Activated CD8-positive, alpha-beta memory T cell treated with anti-CD3 and anti-CD28 coated beads, Interleukin-2, amount 10 ng/mL, durations not matched to agents 7 days and 5 days (primary cell): Measurements from ENCODE around the gene IL17RE. TPM values are rescaled to one million over a fixed set of nuclear protein-coding genes. Genes with fewer than 3 reads are reported as not detected.
"Not testable (repeated sequence)": the region's sequence is repeated elsewhere in the genome, so short reads cannot be mapped to it uniquely, and the experiment has no call there.

Experiments used
- ATAC-seq: fragments of 150-1000 bp; cut with Tn5 transposase; one replicate; pipeline ENCODE4 v1.10.0; 2021; ENCODE audit warnings: moderate library complexity
- CTCF ChIA-PET: fragments of 350-600 bp; sonication (Branson Sonifier 250); formaldehyde crosslinking; loops from one replicate; lab custom pipeline; 2021; ENCODE audit warnings: antibody characterized with exemption; lab: Charles Lee
- DNase-seq: peaks from one replicate; pipeline ENCODE4 v3.0.0-alpha.2; 2020
- H3K27ac Mint-ChIP-seq: one replicate; pipeline ENCODE4 v1.8.0; 2021; ENCODE audit warnings: mild to moderate bottlenecking, mixed read lengths
- H3K27me3 Mint-ChIP-seq: one replicate; pipeline ENCODE4 v1.8.0; 2021; ENCODE audit warnings: mixed read lengths
- H3K36me3 Mint-ChIP-seq: one replicate; pipeline ENCODE4 v1.8.0; 2021; ENCODE audit warnings: mild to moderate bottlenecking, mixed read lengths
- H3K4me1 Mint-ChIP-seq: one replicate; pipeline ENCODE4 v1.8.0; 2021; ENCODE audit warnings: mixed read lengths
- H3K4me3 Mint-ChIP-seq: one replicate; pipeline ENCODE4 v1.8.0; 2021; ENCODE audit warnings: mild to moderate bottlenecking, moderate library complexity, mixed read lengths
- H3K9me3 Mint-ChIP-seq: one replicate; pipeline ENCODE4 v1.8.0; 2022; ENCODE audit warnings: low read depth, mixed read lengths
- total RNA-seq, 2 experiments: library from RNA; stranded (reverse); gene quantifications; one replicate each; pipeline ENCODE4 v1.2.3, GENCODE V29; 2021

IL17RE gene
- total RNA-seq, 2 experiments from 2014 or later: 0.68 to 1.9 TPM

GRCh38 chr3:9867106-9867505 lies 35.5 kb upstream of the IL17RE start:
- CTCF ChIA-PET: no interaction called here
- H3K4me3 Mint-ChIP-seq: no peak overlapping the region
- H3K9me3 Mint-ChIP-seq: no peaks in the 10 kb centered on the region
- H3K36me3 Mint-ChIP-seq: no peaks in the 10 kb centered on the region
- peaks cover 6% of the 10 kb centered on the region for H3K27me3 Mint-ChIP-seq
- H3K27ac Mint-ChIP-seq: no peak overlapping the region
- DNase-seq: no peak
- ATAC-seq: no peak
- H3K4me1 Mint-ChIP-seq: peaks cover 1% of the 10 kb centered on the region

- CTCF ChIA-PET: no interaction called here
- DNase-seq: no peak
- Mint-ChIP-seq H3K27ac (no peak overlapping the region), H3K36me3 (no peaks in the 10 kb centered on the region), H3K4me1 (no peaks in the 10 kb centered on the region), H3K27me3 (no peaks in the 10 kb centered on the region), H3K9me3 (no peaks in the 10 kb centered on the region), H3K4me3 (no peak overlapping the region)
- no peak for ATAC-seq
Measured at GRCh38 chr3:9869955-9870354, 32.7 kb upstream of the IL17RE start.

GRCh38 chr3:9870978-9871377 lies 31.7 kb upstream of the IL17RE start:
- CTCF ChIA-PET: no interaction called here
- no peaks in the 10 kb centered on the region for H3K9me3 Mint-ChIP-seq

GRCh38 chr3:9872067-9872466 lies 30.6 kb upstream of the IL17RE start:
- H3K27me3 Mint-ChIP-seq, ATAC-seq, H3K4me1 Mint-ChIP-seq, CTCF ChIA-PET, H3K27ac Mint-ChIP-seq, H3K36me3 Mint-ChIP-seq, DNase-seq, H3K9me3 Mint-ChIP-seq, H3K4me3 Mint-ChIP-seq: not testable (repeated sequence)

More at GRCh38 chr3:9870978-9871377, 31.7 kb upstream of the IL17RE start:
- Mint-ChIP-seq H3K27me3 (peaks cover 3% of the 10 kb centered on the region), H3K4me1 (no peaks in the 10 kb centered on the region), H3K27ac (no peak overlapping the region), H3K4me3 (no peak overlapping the region), H3K36me3 (no peaks in the 10 kb centered on the region)
- ATAC-seq: no peak
- no peak for DNase-seq

GRCh38 chr3:9875448-9875847 lies 27.2 kb upstream of the IL17RE start:
- Mint-ChIP-seq H3K27me3 (peaks cover 6% of the 10 kb centered on the region), H3K27ac (no peak overlapping the region), H3K4me3 (no peak overlapping the region), H3K36me3 (no peaks in the 10 kb centered on the region), H3K4me1 (no peaks in the 10 kb centered on the region), H3K9me3 (no peaks in the 10 kb centered on the region)
- DNase-seq: no peak
- ATAC-seq: no peak
- CTCF ChIA-PET: interaction anchor here (1.3 kb wide), 1 partner anchor 59 kb away, joined by 3 read pairs; no protein-coding TSS in a partner anchor

GRCh38 chr3:9876255-9876654 lies 26.4 kb upstream of the IL17RE start:
- not testable (repeated sequence) for H3K4me3 Mint-ChIP-seq, DNase-seq, H3K9me3 Mint-ChIP-seq, H3K4me1 Mint-ChIP-seq, H3K27ac Mint-ChIP-seq, ATAC-seq, H3K27me3 Mint-ChIP-seq, H3K36me3 Mint-ChIP-seq
- CTCF ChIA-PET: interaction anchor here (0.6 to 1.3 kb wide), 2 partner anchors 9 to 58 kb away, joined by 3 read pairs; no protein-coding TSS in a partner anchor

- no peaks in the 10 kb centered on the region for H3K4me1 Mint-ChIP-seq
- ATAC-seq (no peak), DNase-seq (no peak)
- H3K27ac Mint-ChIP-seq: no peak overlapping the region
- H3K9me3 Mint-ChIP-seq: no peaks in the 10 kb centered on the region
- peaks cover 6% of the 10 kb centered on the region for H3K27me3 Mint-ChIP-seq
- H3K36me3 Mint-ChIP-seq: no peaks in the 10 kb centered on the region
- H3K4me3 Mint-ChIP-seq: no peak overlapping the region
- CTCF ChIA-PET: interaction anchor here (0.6 kb wide), 1 partner anchor 8 kb away, joined by 3 read pairs; no protein-coding TSS in a partner anchor
Measured at GRCh38 chr3:9876991-9877390, 25.7 kb upstream of the IL17RE start.

- no peak for ATAC-seq
- CTCF ChIA-PET: interaction anchor here (0.9 to 1.8 kb wide), 2 partner anchors 54 to 68 kb away, joined by 4 to 5 read pairs; no protein-coding TSS in a partner anchor
- H3K4me3 Mint-ChIP-seq: no peak overlapping the region
- H3K4me1 Mint-ChIP-seq: no peaks in the 10 kb centered on the region
- no peak for DNase-seq
- peaks cover 6% of the 10 kb centered on the region for H3K27me3 Mint-ChIP-seq
- H3K27ac Mint-ChIP-seq: no peak overlapping the region
- no peaks in the 10 kb centered on the region for H3K36me3 Mint-ChIP-seq
- no peaks in the 10 kb centered on the region for H3K9me3 Mint-ChIP-seq
Measured at GRCh38 chr3:9878700-9879099, 23.9 kb upstream of the IL17RE start.

GRCh38 chr3:9879830-9880549 lies 22.7 kb upstream of the IL17RE start, which contains the start of gene CIDEC:
TSS of gene CIDEC (minus strand) at chr3:9880253. CDS start at chr3:9878486, 1,767 bp downstream.
- Mint-ChIP-seq H3K36me3 (no peaks in the 10 kb centered on the region), H3K4me3 (no peak within 1 kb of the TSS), H3K27me3 (peaks cover 6% of the 10 kb centered on the region), H3K27ac (no peak within 1 kb of the TSS), H3K4me1 (no peaks in the 10 kb centered on the region), H3K9me3 (no peaks in the 10 kb centered on the region)
- CTCF ChIA-PET: interaction anchor here (1.8 kb wide), 1 partner anchor 66 kb away, joined by 5 read pairs; no protein-coding TSS in a partner anchor
- DNase-seq (no peak), ATAC-seq (no peak)

- H3K9me3 Mint-ChIP-seq: no peaks in the 10 kb centered on the region
- H3K4me1 Mint-ChIP-seq: no peaks in the 10 kb centered on the region
- no peak for ATAC-seq
- H3K36me3 Mint-ChIP-seq: no peaks in the 10 kb centered on the region
- no peak for DNase-seq
- CTCF ChIA-PET: no interaction called here
- no peak overlapping the region for H3K27ac Mint-ChIP-seq
- no peak overlapping the region for H3K4me3 Mint-ChIP-seq
- no peaks in the 10 kb centered on the region for H3K27me3 Mint-ChIP-seq
Measured at GRCh38 chr3:9881441-9881840, 21.2 kb upstream of the IL17RE start.

- CTCF ChIA-PET: interaction anchor here (0.7 to 1.5 kb wide), 4 partner anchors 10 to 77 kb away, joined by 3 read pairs; no protein-coding TSS in a partner anchor
- ATAC-seq (no peak), DNase-seq (no peak)
- Mint-ChIP-seq H3K4me1 (no peaks in the 10 kb centered on the region), H3K27me3 (no peaks in the 10 kb centered on the region), H3K27ac (no peak overlapping the region), H3K36me3 (no peaks in the 10 kb centered on the region), H3K9me3 (no peaks in the 10 kb centered on the region), H3K4me3 (no peak overlapping the region)
Measured at GRCh38 chr3:9883706-9884554, 18.7 kb upstream of the IL17RE start.

GRCh38 chr3:9884555-9885165 lies 18.0 kb upstream of the IL17RE start:
- H3K27me3 Mint-ChIP-seq: no peaks in the 10 kb centered on the region
- DNase-seq: no peak
- H3K4me3 Mint-ChIP-seq: no peak overlapping the region
- no peak overlapping the region for H3K27ac Mint-ChIP-seq
- no peaks in the 10 kb centered on the region for H3K36me3 Mint-ChIP-seq
- H3K4me1 Mint-ChIP-seq: no peaks in the 10 kb centered on the region
- CTCF ChIA-PET: interaction anchor here (1.5 kb wide), 1 partner anchor 78 kb away, joined by 3 read pairs; no protein-coding TSS in a partner anchor
- no peaks in the 10 kb centered on the region for H3K9me3 Mint-ChIP-seq
- no peak for ATAC-seq

GRCh38 chr3:9886328-9886727 lies 16.3 kb upstream of the IL17RE start:
- CTCF ChIA-PET: no interaction called here
- Mint-ChIP-seq H3K9me3 (no peaks in the 10 kb centered on the region), H3K27ac (no peak overlapping the region), H3K4me1 (peaks cover 8% of the 10 kb centered on the region), H3K27me3 (no peaks in the 10 kb centered on the region), H3K36me3 (no peaks in the 10 kb centered on the region), H3K4me3 (no peak overlapping the region)
- no peak for DNase-seq
- no peak for ATAC-seq
